ENCODE results near the gene CAMTA1.

GRCh38 chr1:7508052-7508933 lies 723.0 kb downstream of the CAMTA1 start:
- TF ChIP-seq EP300 (IDR thresholded peaks at IDR 0.05; ENCODE audit: borderline replicate concordance in 1 of 2, low read depth in 1 of 2, low read length in 1 of 2) (no peak), USF1 (IDR thresholded peaks at IDR 0.05; ENCODE audit: borderline replicate concordance, low read depth) (no peak), JUND (IDR thresholded peaks at IDR 0.05) (no peak), CTCF (IDR thresholded peaks at IDR 0.05) (no peak), RAD21 (IDR thresholded peaks at IDR 0.05; ENCODE audit: low read length) (no peak), EZH2phosphoT487 (IDR thresholded peaks at IDR 0.05; ENCODE audit: borderline replicate concordance, low read depth) (no peak), RFX5 (IDR thresholded peaks at IDR 0.05; ENCODE audit: low read length) (no peak), TAF1 (IDR thresholded peaks at IDR 0.05; ENCODE audit: borderline replicate concordance, low read depth, low read length) (no peak), MXI1 (IDR thresholded peaks at IDR 0.05; ENCODE audit: low read depth, low read length) (no peak)
